Aorta (tissue), 5 donors: ENCODE measurements around the gene DLK1. TPM values are rescaled to one million over a fixed set of nuclear protein-coding genes. Genes with fewer than 3 reads are reported as not detected.

Experiments
- ATAC-seq: fragments of 200-7000 bp; cut with Tn5 transposase; one replicate; pipeline ENCODE4 v1.9.1; 2022; ENCODE audit warnings: moderate library complexity; ENCODE audit not compliant: low FRiP score
- DNase-seq, 2 donors: peaks; one replicate each; pipeline ENCODE4 v3.0.0-alpha.2; 2020
- H3K27ac ChIP-seq, 2 donors: one replicate each; pipeline ENCODE4 v1.5.1; 2013; ENCODE audit warnings: low read length in 2 of 2, mild to moderate bottlenecking in 2 of 2, moderate library complexity in 2 of 2, control low read depth in 1 of 2, inconsistent platforms in 1 of 2, low read depth in 1 of 2
- H3K27me3 ChIP-seq, 2 donors: one replicate each; pipeline ENCODE4 v1.6.1; 2013; ENCODE audit warnings: control low read depth in 1 of 2, low read length in 1 of 2, mild to moderate bottlenecking in 1 of 2, moderate library complexity in 1 of 2; ENCODE audit not compliant: insufficient read depth in 2 of 2, control insufficient read depth in 1 of 2
- H3K36me3 ChIP-seq, 2 donors: one replicate each; pipeline ENCODE4 v1.6.1; 2013; ENCODE audit warnings: control low read depth in 1 of 2, low read length in 1 of 2, mild to moderate bottlenecking in 1 of 2; ENCODE audit not compliant: insufficient read depth in 2 of 2, control insufficient read depth in 1 of 2
- H3K4me1 ChIP-seq, 2 donors: one replicate each; pipeline ENCODE4 v1.6.1; 2013; ENCODE audit warnings: low read length in 2 of 2, control low read depth in 1 of 2, mild to moderate bottlenecking in 1 of 2, moderate library complexity in 1 of 2; ENCODE audit not compliant: insufficient read depth in 2 of 2, control insufficient read depth in 1 of 2
- H3K4me3 ChIP-seq, 2 donors: one replicate each; pipeline ENCODE4 v1.5.1; 2013; ENCODE audit warnings: low read length in 2 of 2, control low read depth in 1 of 2, mild to moderate bottlenecking in 1 of 2
- H3K9me3 ChIP-seq: one replicate; pipeline ENCODE4 v1.6.1; 2013; ENCODE audit warnings: mild to moderate bottlenecking, low read length; ENCODE audit not compliant: control insufficient read depth
- WGBS, 2 donors: extraction: QIAGEN DNeasy Blood & Tissue Kit; methylation state at CpG; one replicate each; pipeline ENCODE4 v1.1.7; 2013; 5-methylcytosine and 5-hydroxymethylcytosine counted together
- intact Hi-C, 2 donors: fragments of 100-400 bp; cut with DNase I; formaldehyde crosslinking; loops; one replicate each; pipeline versions ENCODE4 v1.14.2 to v1.15.0; 2022
- polyA plus RNA-seq, 2 donors: library from polyadenylated mRNA; stranded (reverse); fragments of 200-250 nt; gene quantifications; one replicate each; pipeline ENCODE4 v1.2.3, GENCODE V29; 2013
- total RNA-seq, 2 donors: library from RNA; stranded (reverse); fragmentation: NEBNext Ultra II Directional; extraction: Animal tissue kit (Norgen Biotek cat#: 25700); gene quantifications; one replicate each; pipeline ENCODE4 v1.2.1, GENCODE V29; 2021
- donor health status: healthy with polysubstance abuse.
- donor health status: Bipolar disorder and iron deficiency.
- donor health status: DM: no; HTN: no; CAD: no.
- donor health status: DM: no; HTN: no; CAD: no.
- donor health status: DM: yes; HTN: yes; CAD: no.

The DLK1 gene
- total and polyA plus RNA-seq, 4 donors = 0.13 TPM; not detected in 3

DNA sequence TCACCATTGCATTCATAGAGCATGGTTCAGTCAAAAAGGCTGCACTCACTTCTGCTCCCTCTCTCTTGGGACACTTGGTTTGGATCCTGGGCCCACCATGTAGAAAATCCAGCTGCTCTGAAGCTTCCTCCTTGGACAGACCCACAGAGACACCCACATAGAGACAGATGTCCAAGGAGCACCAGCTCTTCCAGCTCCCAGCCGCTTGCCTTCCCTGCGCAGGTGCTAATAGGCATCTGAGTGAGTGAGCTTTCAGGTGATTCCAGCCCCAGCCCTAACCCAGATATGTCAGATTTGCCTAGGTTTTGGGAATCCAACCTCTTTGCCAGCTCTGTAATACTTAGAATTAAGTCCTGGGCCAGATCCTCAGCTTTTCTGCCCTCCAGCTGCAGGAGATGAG lies 38.6 kb downstream of the DLK1 start:
- H3K27ac ChIP-seq = no peak overlapping the region
- peak in 1 of 2 donors; percentile 47 for DNase-seq
- no peaks in the 10 kb centered on the region for H3K27me3 ChIP-seq
- no peaks in the 10 kb centered on the region for H3K4me1 ChIP-seq
- 88 to 96% methylated on average over 2 of the region's 2 CpGs for WGBS, 2 donors
- no peak for ATAC-seq
- intact Hi-C loops = no loop called here
- H3K4me3 ChIP-seq = no peak overlapping the region
- no peaks in the 10 kb centered on the region for H3K9me3 ChIP-seq
- no peaks in the 10 kb centered on the region for H3K36me3 ChIP-seq

DNA sequence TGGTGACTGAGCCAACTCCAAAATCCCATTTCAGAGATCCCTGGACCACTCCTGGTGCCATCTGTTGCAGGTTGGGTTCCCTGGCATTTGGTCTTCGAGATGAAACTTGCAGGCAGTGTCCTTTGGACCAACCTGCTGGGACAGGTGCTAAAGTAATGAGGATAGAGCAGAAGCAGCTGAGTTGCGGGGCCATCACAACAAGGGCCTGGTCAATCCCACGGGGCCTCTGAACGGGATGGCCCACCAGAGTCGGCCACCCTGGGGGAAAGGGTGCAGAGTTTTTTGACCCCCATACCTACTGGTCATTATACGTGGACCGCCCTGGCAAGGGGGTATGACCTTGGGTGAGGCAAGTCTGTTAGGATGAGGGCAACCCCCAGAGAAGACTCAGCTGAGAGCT lies 39.3 kb downstream of the DLK1 start:
- 84 to 92% methylated on average over 7 of the region's 7 CpGs for WGBS, 2 donors
- H3K4me1 ChIP-seq = no peaks in the 10 kb centered on the region
- no peak for ATAC-seq
- no peaks in the 10 kb centered on the region for H3K36me3 ChIP-seq
- H3K27ac ChIP-seq = no peak overlapping the region
- no peak overlapping the region for H3K4me3 ChIP-seq
- H3K9me3 ChIP-seq = no peaks in the 10 kb centered on the region
- DNase-seq = peak in 1 of 2 donors; percentile 26
- H3K27me3 ChIP-seq = no peaks in the 10 kb centered on the region
- intact Hi-C loops = no loop called here

DNA sequence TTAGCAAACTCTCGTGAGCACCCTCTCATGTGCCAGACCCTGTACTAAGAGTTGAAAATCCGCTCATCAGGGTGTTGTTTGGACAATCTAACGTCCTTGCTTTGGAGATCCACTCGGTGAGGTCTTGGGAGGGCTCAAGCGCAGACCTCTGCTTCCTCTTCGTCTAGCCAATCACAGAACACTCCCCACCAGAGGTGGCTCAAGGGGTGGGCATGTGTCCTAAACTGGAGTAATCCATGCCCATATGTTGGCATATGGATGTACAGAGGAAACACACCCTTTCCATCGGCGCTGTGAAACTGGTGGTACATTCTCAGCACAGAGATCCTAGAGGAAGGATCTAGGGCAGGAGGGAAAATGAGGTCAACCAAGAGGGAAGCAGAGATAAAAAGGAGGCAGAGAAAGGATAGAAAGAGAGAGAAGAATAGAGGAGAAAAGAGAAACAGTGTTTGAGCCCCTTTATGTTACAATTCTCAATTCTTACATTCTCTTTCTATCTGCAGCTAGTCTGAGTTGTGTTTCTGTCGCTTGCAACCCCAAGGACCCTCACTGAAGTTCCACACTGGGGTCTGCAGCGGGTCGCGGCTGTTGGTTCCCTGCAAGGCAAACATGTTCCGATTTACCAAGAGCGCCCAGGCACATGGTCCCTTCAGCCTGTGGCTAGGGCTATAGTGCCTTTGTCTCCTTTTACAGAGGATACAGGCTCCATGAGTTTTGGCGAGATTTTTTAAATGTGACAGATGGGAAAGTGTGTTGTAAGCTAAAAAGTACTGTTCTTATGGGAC lies 40.5 kb downstream of the DLK1 start:
- Histone ChIP-seq H3K27me3 (no peaks in the 10 kb centered on the region), H3K9me3 (no peaks in the 10 kb centered on the region), H3K4me1 (no peaks in the 10 kb centered on the region), H3K27ac (no peak overlapping the region), H3K4me3 (no peak overlapping the region), H3K36me3 (no peaks in the 10 kb centered on the region)
- intact Hi-C loops = no loop called here
- DNase-seq (peak in 1 of 2 donors; percentile 48), ATAC-seq (peak; percentile 29)
- WGBS, 2 donors = 77 to 79% methylated on average over 15 of the region's 15 CpGs

DNA sequence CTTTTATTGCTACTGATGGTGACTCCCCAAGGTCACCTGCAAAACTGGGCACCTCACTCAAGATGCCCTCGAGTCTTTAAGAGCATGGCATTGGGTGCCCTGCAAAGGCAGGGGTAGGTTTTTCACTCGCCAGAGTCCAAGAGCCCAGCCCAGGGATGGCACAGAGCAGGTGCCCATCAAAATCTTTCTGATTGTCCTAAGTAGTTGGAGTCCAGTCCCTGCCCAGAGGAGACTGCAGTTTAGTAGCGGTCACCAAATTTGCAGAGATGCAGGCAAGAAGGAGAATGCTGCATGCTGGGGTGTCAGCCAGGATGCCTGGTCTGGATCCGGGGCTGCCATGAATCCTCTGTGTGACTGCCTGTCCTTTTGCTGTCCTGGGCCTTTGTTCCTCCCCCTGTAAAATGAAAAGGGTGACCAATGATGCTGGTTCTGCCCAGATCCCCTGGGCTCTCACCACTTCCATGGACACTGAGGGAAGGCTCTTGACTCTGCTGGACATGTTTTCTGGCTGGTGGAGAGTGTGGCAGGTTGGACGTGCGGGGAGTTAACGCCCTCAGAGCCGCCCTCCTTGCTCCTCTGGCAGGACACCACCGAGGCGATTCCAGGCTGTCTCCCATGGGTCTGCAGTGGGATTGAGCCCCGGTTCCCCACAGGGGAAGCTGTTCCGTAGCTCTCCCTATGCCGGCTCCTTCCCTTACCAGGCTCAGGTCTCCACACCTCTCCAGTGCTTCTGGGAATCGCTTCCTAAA lies 41.3 kb downstream of the DLK1 start:
- intact Hi-C loops = no loop called here
- DNase-seq = peak in 1 of 2 donors; percentile 40
- Histone ChIP-seq H3K27ac (no peak overlapping the region), H3K36me3 (no peaks in the 10 kb centered on the region), H3K4me1 (no peaks in the 10 kb centered on the region), H3K9me3 (no peaks in the 10 kb centered on the region), H3K4me3 (no peak overlapping the region), H3K27me3 (no peaks in the 10 kb centered on the region)
- no peak for ATAC-seq
- WGBS, 2 donors = 74 to 76% methylated on average over 14 of the region's 14 CpGs

DNA sequence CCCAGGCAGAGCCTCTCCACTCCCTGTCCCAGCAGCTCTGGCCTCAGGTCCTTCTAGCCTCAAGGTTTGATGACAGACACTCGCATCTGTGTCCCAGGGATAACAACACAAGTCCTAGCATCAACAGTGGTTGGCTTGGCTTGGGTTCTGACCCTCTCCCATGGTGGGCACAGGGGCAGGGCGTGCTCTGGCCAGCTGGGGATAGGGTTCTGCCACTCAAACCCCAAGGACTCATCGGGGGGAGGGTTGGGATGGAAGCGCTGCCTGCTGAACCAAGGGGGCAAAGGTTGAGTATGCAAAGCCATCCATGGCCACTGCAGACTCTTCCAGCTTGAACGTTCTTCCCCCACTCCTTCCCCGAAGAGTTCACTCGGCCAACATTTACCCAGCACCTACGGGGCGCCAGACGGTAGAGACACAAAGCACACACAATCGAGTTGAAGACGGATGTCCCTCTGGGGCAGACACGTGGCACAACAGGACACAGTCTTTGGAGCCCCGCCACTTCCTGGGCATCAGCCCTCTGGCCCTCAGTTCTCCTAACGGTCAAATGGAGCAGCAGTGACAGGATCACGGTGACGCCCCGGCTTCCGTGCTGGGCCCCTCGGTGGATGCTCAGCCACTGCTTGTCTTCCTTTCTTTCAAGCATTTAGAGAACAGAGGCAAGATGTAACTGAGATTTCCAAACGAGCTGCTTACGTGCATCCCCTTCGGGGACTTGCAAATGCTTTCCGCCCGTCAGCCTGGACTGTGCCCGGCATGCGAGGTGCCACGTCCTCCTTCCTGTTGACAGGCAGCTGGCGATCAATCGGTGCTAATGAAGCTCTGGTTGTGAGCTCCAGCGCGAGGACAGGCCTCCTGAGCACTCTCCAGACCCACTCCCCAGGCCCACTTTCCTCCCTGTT lies 42.6 kb downstream of the DLK1 start:
- Histone ChIP-seq H3K27me3 (no peaks in the 10 kb centered on the region), H3K4me3 (no peak overlapping the region), H3K36me3 (no peaks in the 10 kb centered on the region), H3K27ac (no peak overlapping the region), H3K9me3 (no peaks in the 10 kb centered on the region), H3K4me1 (no peaks in the 10 kb centered on the region)
- no peak for ATAC-seq
- 74 to 75% methylated on average over 32 of the region's 32 CpGs for WGBS, 2 donors
- intact Hi-C loops = no loop called here
- peak in 1 of 2 donors; percentile 52 for DNase-seq

DNA sequence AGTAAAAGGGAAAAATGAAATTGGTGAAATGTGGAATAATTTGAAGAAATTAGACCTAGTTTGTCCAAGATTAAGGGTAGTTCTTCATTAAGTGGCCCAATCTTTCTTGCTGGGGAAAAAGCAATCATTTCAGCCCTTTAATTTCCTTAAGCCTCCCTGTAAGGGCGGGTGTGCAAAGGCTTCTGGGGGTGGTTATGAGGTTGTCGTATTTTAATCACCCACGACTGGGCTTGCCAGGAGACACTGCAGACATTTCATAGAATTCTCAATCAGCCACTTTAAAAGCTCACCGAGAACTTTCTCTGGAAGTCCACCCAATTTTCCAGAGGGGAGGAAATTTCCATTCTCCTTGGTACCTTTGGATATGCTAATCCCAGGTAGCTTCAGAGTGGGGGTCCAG lies 43.4 kb downstream of the DLK1 start:
- Histone ChIP-seq H3K27me3 (no peaks in the 10 kb centered on the region), H3K4me1 (no peaks in the 10 kb centered on the region), H3K36me3 (no peaks in the 10 kb centered on the region), H3K27ac (no peak overlapping the region), H3K4me3 (no peak overlapping the region), H3K9me3 (no peaks in the 10 kb centered on the region)
- intact Hi-C loops = no loop called here
- DNase-seq (no peak), ATAC-seq (no peak)
- WGBS, 2 donors = 68 to 70% methylated on average over 4 of the region's 4 CpGs

DNA sequence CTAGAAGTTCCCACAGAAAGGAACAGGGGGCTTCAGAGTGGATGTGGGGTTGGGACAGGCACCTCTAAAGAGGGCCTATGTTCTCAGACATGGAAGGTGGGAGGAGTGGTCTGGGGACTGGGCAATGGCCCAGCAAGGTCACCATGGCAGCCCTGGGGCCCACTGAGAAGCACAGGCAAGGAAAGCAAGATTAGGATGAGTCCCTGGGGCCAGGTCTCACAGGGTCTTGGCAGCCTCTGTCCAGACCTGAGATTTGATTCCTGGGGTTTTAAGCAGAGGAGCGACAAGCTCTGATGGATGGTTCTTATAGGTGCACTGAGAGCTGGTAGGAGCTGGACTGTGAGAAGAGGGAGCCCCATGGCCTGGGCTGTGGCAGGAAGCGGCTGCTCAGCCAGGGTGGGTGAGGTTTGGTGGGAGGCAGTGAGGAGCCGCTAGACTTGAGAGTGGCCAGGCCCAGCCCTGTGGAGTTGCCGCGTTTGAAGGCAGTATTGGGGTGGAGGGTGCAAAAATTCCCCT lies 44.0 kb downstream of the DLK1 start:
- Histone ChIP-seq H3K27me3 (no peaks in the 10 kb centered on the region), H3K9me3 (no peaks in the 10 kb centered on the region), H3K36me3 (no peaks in the 10 kb centered on the region), H3K4me1 (no peaks in the 10 kb centered on the region), H3K4me3 (no peak overlapping the region), H3K27ac (no peak overlapping the region)
- DNase-seq = peak in 1 of 2 donors; percentile 40
- no peak for ATAC-seq
- WGBS, 2 donors = 84% methylated on average over 5 of the region's 5 CpGs
- intact Hi-C loops = no loop called here

DNA sequence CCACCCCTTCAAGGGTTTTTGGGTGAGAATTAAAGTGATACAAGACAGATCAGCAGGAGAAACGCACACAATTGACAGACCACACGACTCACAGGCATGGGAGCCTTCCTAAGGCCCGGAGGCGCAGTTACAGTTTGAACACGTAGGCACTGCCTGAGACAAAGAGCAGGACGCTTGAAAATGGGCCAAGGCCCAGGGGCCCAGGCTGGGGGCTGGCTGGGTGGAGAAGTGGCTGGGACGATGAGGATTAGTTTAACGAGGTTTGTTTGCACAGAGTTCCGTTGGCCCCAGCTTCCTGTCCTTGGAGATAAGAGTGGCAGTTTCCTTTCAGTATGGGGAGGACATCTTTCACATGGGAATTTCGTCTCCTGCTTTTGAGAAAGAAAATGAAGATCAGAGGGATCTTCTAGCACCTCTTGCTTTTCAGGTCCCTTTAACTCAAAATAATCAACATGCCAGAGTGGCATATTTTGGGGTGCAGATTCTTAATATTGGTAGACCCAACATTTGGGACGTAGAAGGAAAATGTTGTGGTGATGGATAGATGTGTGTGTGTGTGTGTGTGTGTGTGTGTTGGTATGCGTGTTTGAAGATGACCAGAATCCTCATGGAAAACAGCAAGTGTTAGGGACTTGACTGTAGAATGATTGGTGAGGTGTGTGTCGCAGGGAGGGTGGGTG lies 44.6 kb downstream of the DLK1 start:
- Histone ChIP-seq H3K27ac (no peak overlapping the region), H3K9me3 (no peaks in the 10 kb centered on the region), H3K4me3 (no peak overlapping the region), H3K4me1 (no peaks in the 10 kb centered on the region), H3K27me3 (no peaks in the 10 kb centered on the region), H3K36me3 (no peaks in the 10 kb centered on the region)
- ATAC-seq (no peak), DNase-seq (peak in 1 of 2 donors; percentile 64)
- intact Hi-C loops = no loop called here
- 57 to 63% methylated on average over 13 of the region's 13 CpGs for whole genome bisulfite sequencing, 2 donors
